GM12878 (cell line): ENCODE data around the gene CAPNS1. TPM values are rescaled to one million over a fixed set of nuclear protein-coding genes. Genes with fewer than 3 reads are reported as not detected.

Source experiments
- ATAC-seq: fragments of 200-7000 bp; cut with Tn5 transposase; 3 replicates; pipeline ENCODE4 v1.9.1; 2020; ENCODE audit warnings: mild to moderate bottlenecking, moderate library complexity
- BruUV-seq: library from RNA; stranded (reverse); fragments of 400-500 nt; replicated peaks from 2 replicates; lab custom pipeline; 2021; lab: Mats Ljungman, UMichigan
- CTCF ChIA-PET: fragments of 300-600 bp; sonication (Branson Sonifier 250); formaldehyde crosslinking; extraction: SDS; loops from one replicate; lab custom pipeline; 2021; ENCODE audit warnings: inconsistent platforms; lab: Yijun Ruan, JAX
- POLR2A ChIA-PET: fragments of 350-600 bp; formaldehyde crosslinking; extraction: SDS; loops from one replicate; lab custom pipeline; 2021; ENCODE audit warnings: inconsistent platforms; lab: Charles Lee
- RAD21 ChIA-PET: fragments of 300-600 bp; sonication (Branson Sonifier 250); formaldehyde crosslinking; loops from one replicate; lab custom pipeline; 2023; ENCODE audit warnings: antibody characterized with exemption; ENCODE audit not compliant: unreplicated experiment; lab: Charles Lee
- SMC1A ChIA-PET: fragments of 300-600 bp; sonication (Branson Sonifier 250); formaldehyde crosslinking; loops from one replicate; lab custom pipeline; 2023; ENCODE audit not compliant: unreplicated experiment, uncharacterized antibody; lab: Charles Lee
- DNase-seq: peaks from one replicate; pipeline ENCODE4 v3.0.0-alpha.2; 2011; ENCODE audit warnings: low read depth, low spot score
- FAIRE-seq: peaks from 3 replicates; lab custom pipeline; 2011; peaks lifted over from hg19 to GRCh38; lab: Jason Lieb, UNC
- H2AFZ ChIP-seq: 2 replicates; pipeline ENCODE4 v1.6.0; 2011; ENCODE audit warnings: low read depth, low read length, control low read depth; ENCODE audit not compliant: control insufficient read depth
- H3K27ac ChIP-seq: 2 replicates; pipeline ENCODE4 v1.5.1; 2011; ENCODE audit warnings: control low read depth; ENCODE audit not compliant: control insufficient read depth, insufficient read depth
- H3K27me3 ChIP-seq, 2 experiments: replicated peaks in 1 of 2; 2 replicates each; pipeline versions ENCODE4 v1.6.0 to v1.6.1; 2011; ENCODE audit warnings: low read length in 1 of 2; ENCODE audit not compliant: control insufficient read depth in 2 of 2, insufficient read depth in 2 of 2
- H3K36me3 ChIP-seq, 2 experiments: 2 replicates each; pipeline ENCODE4 v1.5.1; 2011; ENCODE audit warnings: low read length in 1 of 2; ENCODE audit not compliant: control insufficient read depth in 2 of 2, insufficient read depth in 2 of 2
- H3K4me1 ChIP-seq: 2 replicates; pipeline ENCODE4 v1.6.1; 2011; ENCODE audit warnings: mild to moderate bottlenecking, low read length, moderate library complexity, mixed read lengths; ENCODE audit not compliant: control insufficient read depth, insufficient read depth
- H3K4me2 ChIP-seq: 2 replicates; pipeline ENCODE4 v1.6.0; 2011; ENCODE audit warnings: control low read depth; ENCODE audit not compliant: control insufficient read depth, insufficient read depth
- H3K4me3 ChIP-seq: fragments of 200-600 bp; sonication (generic); 2 replicates; pipeline ENCODE4 v1.5.1; 2016
- H3K79me2 ChIP-seq: 2 replicates; pipeline ENCODE4 v1.6.0; 2011; ENCODE audit warnings: low read length; ENCODE audit not compliant: control insufficient read depth, insufficient read depth
- H3K9ac ChIP-seq: 2 replicates; pipeline ENCODE4 v1.8.0; 2011; ENCODE audit warnings: low read length, control low read depth, mixed read lengths; ENCODE audit not compliant: control insufficient read depth, insufficient read depth
- H3K9me3 ChIP-seq: replicated peaks from 3 replicates; pipeline ENCODE4 v1.5.1; 2011; ENCODE audit warnings: mild to moderate bottlenecking, low read length; ENCODE audit not compliant: control insufficient read depth, insufficient read depth
- H4K20me1 ChIP-seq: 2 replicates; pipeline ENCODE4 v1.6.0; 2011; ENCODE audit not compliant: control insufficient read depth, insufficient read depth
- ATF3 ChIP-seq: IDR thresholded peaks from 2 replicates; pipeline ENCODE4 v1.6.1; 2011; ENCODE audit warnings: low read depth, mild to moderate bottlenecking, low read length, moderate library complexity, borderline replicate concordance; ENCODE audit errors: extremely low read depth
- CHD1 ChIP-seq: IDR thresholded peaks from 2 replicates; pipeline ENCODE4 v1.6.1; 2012; ENCODE audit warnings: low read depth, low read length, improper control_type of control experiment
- E2F8 ChIP-seq: fragments of 450-650 bp; IDR thresholded peaks from 2 replicates; pipeline ENCODE4 v1.6.1; 2018; ENCODE audit warnings: mild to moderate bottlenecking, low read depth, moderate library complexity; ENCODE audit not compliant: partially characterized antibody
- ELK1 ChIP-seq: IDR thresholded peaks from 2 replicates; pipeline ENCODE4 v1.6.1; 2012; ENCODE audit warnings: low read depth, low read length, improper control_type of control experiment
- JUNB ChIP-seq: IDR thresholded peaks from 2 replicates; pipeline ENCODE4 v1.6.1; 2016; ENCODE audit warnings: antibody characterized with exemption, mild to moderate bottlenecking
- KAT2A ChIP-seq: conservative IDR thresholded peaks from 2 replicates; pipeline ENCODE4 v1.6.1; 2011; ENCODE audit warnings: low read depth, low read length; ENCODE audit not compliant: control insufficient read depth
- PAX8 ChIP-seq: fragments of 450-650 bp; IDR thresholded peaks from 2 replicates; pipeline ENCODE4 v1.6.1; 2017; ENCODE audit warnings: mild to moderate bottlenecking, moderate library complexity
- PBX3 ChIP-seq: IDR thresholded peaks from 2 replicates; pipeline ENCODE4 v1.6.1; 2011; ENCODE audit warnings: mild to moderate bottlenecking, low read depth, low read length, moderate library complexity; ENCODE audit not compliant: insufficient replicate concordance
- SMAD5 ChIP-seq: IDR thresholded peaks from 2 replicates; pipeline ENCODE4 v1.6.1; 2016; ENCODE audit warnings: antibody characterized with exemption, low read depth
- SMARCA5 ChIP-seq: fragments of 450-650 bp; IDR thresholded peaks from 2 replicates; pipeline ENCODE4 v1.6.1; 2017; ENCODE audit warnings: mild to moderate bottlenecking
- SREBF1 ChIP-seq: IDR thresholded peaks from 2 replicates; pipeline ENCODE4 v1.6.1; 2012; ENCODE audit warnings: mild to moderate bottlenecking, low read length
- SUZ12 ChIP-seq: fragments of 200-600 bp; sonication (generic); IDR thresholded peaks from one replicate; pipeline ENCODE4 v1.6.1; 2018; ENCODE audit warnings: antibody characterized with exemption, mild to moderate bottlenecking; ENCODE audit not compliant: unreplicated experiment
- TCF7 ChIP-seq: IDR thresholded peaks from 2 replicates; pipeline ENCODE4 v1.6.1; 2014; ENCODE audit warnings: antibody characterized with exemption, borderline replicate concordance
- USF1 ChIP-seq: IDR thresholded peaks from 2 replicates; pipeline ENCODE4 v1.6.1; 2011; ENCODE audit warnings: borderline replicate concordance, low read depth, mild to moderate bottlenecking, moderate library complexity, mixed read lengths, low read length; ENCODE audit not compliant: insufficient read depth; ENCODE audit errors: extremely low read length
- YY1 ChIP-seq: IDR thresholded peaks from 2 replicates; pipeline ENCODE4 v1.6.1; 2011; ENCODE audit warnings: low read depth, mild to moderate bottlenecking, low read length
- whole genome bisulfite sequencing: methylation state at CpG from one replicate; pipeline ENCODE4 v1.1.6; 2016; ENCODE audit warnings: low lambda C conversion rate; ENCODE audit not compliant: insufficient replicate concordance, insufficient coverage; ENCODE audit errors: missing lambda C conversion rate; 5-methylcytosine and 5-hydroxymethylcytosine counted together
- in situ Hi-C: fragments of 300-500 bp; cut with MboI; formaldehyde crosslinking; loops from 9 replicates; pipeline ENCODE4 v1.14.3; 2018; ENCODE audit warnings: mixed read lengths
- intact Hi-C: fragments of 100-400 bp; cut with micrococcal nuclease; formaldehyde crosslinking; loops from one replicate; pipeline ENCODE4 v1.14.2; 2022; ENCODE audit not compliant: unreplicated experiment
- polyA plus RNA-seq, 11 experiments: library from polyadenylated mRNA; depleted of rRNA in 4 of 11; unstranded in 6 of 11; stranded (reverse) in 5 of 11; fragments of >200 nt; fragmentation: Nextera tagmentation in 4 of 11; fragmentation: Illumina TruSeq in 1 of 11; extraction: Ambion mirVana in 4 of 11; extraction: Trizol in 1 of 11; gene quantifications; 1 replicate in 1 of 11; 2 replicates in 10 of 11; pipeline versions ENCODE4 v1.2.1 to v1.2.3, GENCODE V29; 2011 to 2016; ENCODE audit warnings: inconsistent platforms in 2 of 11, missing spikeins in 2 of 11, low read depth in 1 of 11
- total RNA-seq, 4 experiments: library from RNA; depleted of rRNA in 3 of 4; stranded (reverse); fragments of >200 nt in 3 of 4; fragmentation: Illumina TruSeq in 1 of 4; extraction: Trizol in 1 of 4; gene quantifications; 2 replicates each; pipeline versions ENCODE4 v1.2.1 to v1.2.3, GENCODE V29; 2013 to 2021

CAPNS1 gene
- total and polyA plus RNA-seq, 10 of the 15 experiments (the other 5 are each of a cell fraction or from before 2014, with no cell fraction given) = 96.9 to 562 (median 245) TPM

- ChIA-PET SMC1A (no interaction called here), RAD21 (no interaction called here), CTCF (no interaction called here), POLR2A (interaction anchor here (0.6 to 1.0 kb wide), 2 partner anchors 19 to 41 kb away, joined by 5 to 8 read pairs; no protein-coding TSS in a partner anchor)
- in situ Hi-C loops = no loop called here
- WGBS = 97% methylated on average over 17 of the region's 19 CpGs
- Histone ChIP-seq H4K20me1 (no peaks in the 10 kb centered on the region), H3K4me2 (no peak overlapping the region), H2AFZ (no peak overlapping the region), H3K27me3 (no peaks in the 10 kb centered on the region), H3K4me1 (no peaks in the 10 kb centered on the region), H3K4me3 (no peak overlapping the region), H3K36me3 (peaks cover 0 to 26% of the 10 kb centered on the region in 2 experiments; a peak in 3 of 4 replicates), H3K9ac (no peak overlapping the region), H3K9me3 (no peaks in the 10 kb centered on the region), H3K79me2 (no peaks in the 10 kb centered on the region), H3K27ac (no peak overlapping the region)
- FAIRE-seq = no peak
- TF ChIP-seq JUNB (no peak), PBX3 (no peak), TCF7 (no peak), CHD1 (no peak), E2F8 (no peak), SMARCA5 (no peak), SMAD5 (no peak), YY1 (no peak), ATF3 (no peak), SUZ12 (no peak), KAT2A (no peak), ELK1 (no peak), SREBF1 (no peak), USF1 (no peak), PAX8 (no peak)
- BruUV-seq = no TSS peak
- no peak for ATAC-seq
- intact Hi-C loops = no loop called here
- no peak for DNase-seq
These were observed 40.6 kb upstream of the CAPNS1 start for GRCh38 chr19:36099166-36099785.
